ENCODE results near the gene ZNF280D.

DNA sequence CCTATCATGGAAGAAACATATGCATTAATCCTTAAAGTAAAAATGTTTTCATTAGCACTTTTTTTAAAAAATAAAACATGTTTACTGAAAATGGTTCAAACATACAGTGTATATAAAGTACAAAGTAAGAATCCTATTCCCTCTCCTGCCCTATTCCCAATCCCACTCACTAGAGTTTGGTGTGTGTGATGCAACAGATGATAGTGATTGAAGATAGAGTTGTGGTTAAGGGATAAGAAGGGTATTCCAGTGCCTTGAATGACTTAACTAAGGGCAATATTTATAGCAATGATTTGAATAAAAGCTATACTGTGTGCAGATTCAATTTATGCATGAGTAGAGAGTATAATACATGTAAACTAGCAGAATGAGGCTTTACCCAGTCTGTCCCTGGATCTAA lies 18.1 kb downstream of the ZNF280D start:
- TF ChIP-seq CTCF (IDR thresholded peaks at IDR 0.05; ENCODE audit: control extremely low read depth in 1 of 3, insufficient read depth in 1 of 3, low read depth in 1 of 3, low read length in 3 of 3) (no peak), POLR2A (IDR thresholded peaks at IDR 0.05; ENCODE audit: control extremely low read depth in 1 of 2, low read depth in 2 of 2, low read length in 2 of 2) (no peak), ZNF274 (IDR thresholded peaks at IDR 0.05; ENCODE audit: borderline replicate concordance, extremely low read depth, low read length) (no peak), RAD21 (IDR thresholded peaks at IDR 0.05 in 1 of 2, conservative IDR thresholded peaks at IDR 0.05 in 1 of 2; ENCODE audit: low read depth in 2 of 2, low read length in 2 of 2) (no peak), SP2 (IDR thresholded peaks at IDR 0.05; ENCODE audit: low read length) (no peak), ASH2L (IDR thresholded peaks at IDR 0.05; ENCODE audit: low read length) (no peak), SIRT6 (IDR thresholded peaks at IDR 0.05; ENCODE audit: low read length) (no peak), HDAC6 (IDR thresholded peaks at IDR 0.05; ENCODE audit: low read depth, low read length) (no peak), CEBPB (IDR thresholded peaks at IDR 0.05; ENCODE audit: low read depth, low read length) (no peak), EP300 (IDR thresholded peaks at IDR 0.05; ENCODE audit: borderline replicate concordance in 1 of 2, low read depth in 2 of 2, low read length in 2 of 2) (no peak)
- TF ChIP-seq, protein P1, sequence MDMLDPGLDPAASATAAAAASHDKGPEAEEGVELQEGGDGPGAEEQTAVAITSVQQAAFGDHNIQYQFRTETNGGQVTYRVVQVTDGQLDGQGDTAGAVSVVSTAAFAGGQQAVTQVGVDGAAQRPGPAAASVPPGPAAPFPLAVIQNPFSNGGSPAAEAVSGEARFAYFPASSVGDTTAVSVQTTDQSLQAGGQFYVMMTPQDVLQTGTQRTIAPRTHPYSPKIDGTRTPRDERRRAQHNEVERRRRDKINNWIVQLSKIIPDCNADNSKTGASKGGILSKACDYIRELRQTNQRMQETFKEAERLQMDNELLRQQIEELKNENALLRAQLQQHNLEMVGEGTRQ (IDR thresholded peaks at IDR 0.05; ENCODE audit: low read length), result no peak

All from H1 (cell line).